CD14-positive monocyte (primary cell): ENCODE data around the gene KREMEN1. TPM values are rescaled to one million over a fixed set of nuclear protein-coding genes. Genes with fewer than 3 reads are reported as not detected.

ENCODE experiments used
- DNase-seq, 3 donors: peaks; one replicate each; pipeline ENCODE4 v3.0.0-alpha.2; 2011 to 2022
- H2AFZ ChIP-seq: 2 replicates; pipeline ENCODE4 v1.6.0; 2012; ENCODE audit warnings: mild to moderate bottlenecking, low read depth, low read length, inconsistent platforms; ENCODE audit not compliant: insufficient read depth, poor library complexity, severe bottlenecking
- H3K27ac ChIP-seq, 2 donors: 1 replicate in 1 of 2; 2 replicates in 1 of 2; pipeline ENCODE4 v1.5.1; 2012 to 2013; ENCODE audit warnings: low read length in 2 of 2, control low read depth in 1 of 2, inconsistent platforms in 1 of 2, low read depth in 1 of 2, mild to moderate bottlenecking in 1 of 2
- H3K27me3 ChIP-seq, 2 donors: one replicate each; pipeline versions ENCODE4 v1.6.0 to v1.6.1; 2011 to 2013; ENCODE audit warnings: low read length in 2 of 2; ENCODE audit not compliant: control insufficient read depth in 2 of 2, insufficient read depth in 2 of 2
- H3K36me3 ChIP-seq, 2 donors: replicated peaks in 1 of 2; 1 replicate in 1 of 2; 2 replicates in 1 of 2; pipeline versions ENCODE4 v1.5.1 to v1.6.1; 2012 to 2013; ENCODE audit warnings: low read length in 2 of 2, control low read depth in 1 of 2, inconsistent platforms in 1 of 2, mild to moderate bottlenecking in 1 of 2; ENCODE audit not compliant: insufficient read depth in 2 of 2, control insufficient read depth in 1 of 2
- H3K4me1 ChIP-seq, 2 donors: 1 replicate in 1 of 2; 2 replicates in 1 of 2; pipeline versions ENCODE4 v1.5.1 to v1.6.1; 2012 to 2013; ENCODE audit warnings: low read length in 2 of 2, control low read depth in 1 of 2, inconsistent platforms in 1 of 2, mild to moderate bottlenecking in 1 of 2, moderate library complexity in 1 of 2; ENCODE audit not compliant: insufficient read depth in 2 of 2, control insufficient read depth in 1 of 2
- H3K4me2 ChIP-seq: replicated peaks from 2 replicates; pipeline ENCODE3; 2012; ENCODE audit warnings: low read length, moderate library complexity, mild to moderate bottlenecking; ENCODE audit not compliant: poor library complexity, severe bottlenecking; ENCODE audit errors: extremely low read depth
- H3K4me3 ChIP-seq, 3 experiments: fragments of 200-600 bp in 1 of 3; sonication (generic) in 1 of 3; replicated peaks in 1 of 3; 1 replicate in 2 of 3; 2 replicates in 1 of 3; pipeline ENCODE4 v1.5.1; 2011 to 2013; ENCODE audit warnings: low read length in 3 of 3, mild to moderate bottlenecking in 3 of 3, control low read depth in 2 of 3, low read depth in 2 of 3, inconsistent platforms in 1 of 3, moderate library complexity in 1 of 3
- H3K79me2 ChIP-seq: 2 replicates; pipeline ENCODE4 v1.6.0; 2012; ENCODE audit warnings: mild to moderate bottlenecking, control low read depth, inconsistent platforms, low read length, moderate library complexity; ENCODE audit not compliant: insufficient read depth
- H3K9ac ChIP-seq: 2 replicates; pipeline ENCODE4 v1.6.0; 2017; ENCODE audit warnings: low read length, mild to moderate bottlenecking; ENCODE audit not compliant: insufficient read depth, poor library complexity, severe bottlenecking
- H3K9me3 ChIP-seq, 2 donors: replicated peaks in 1 of 2; 1 replicate in 1 of 2; 2 replicates in 1 of 2; pipeline versions ENCODE4 v1.5.1 to v1.6.1; 2012 to 2013; ENCODE audit warnings: low read length in 2 of 2, control low read depth in 1 of 2; ENCODE audit not compliant: control insufficient read depth in 1 of 2, insufficient read depth in 1 of 2
- H4K20me1 ChIP-seq: 2 replicates; pipeline ENCODE4 v1.6.0; 2012; ENCODE audit warnings: mild to moderate bottlenecking, low read length, control low read depth, moderate library complexity; ENCODE audit not compliant: insufficient read depth
- H3K27ac Mint-ChIP-seq, 7 donors: one replicate each; pipeline ENCODE4 v1.8.0; 2020; ENCODE audit warnings: mild to moderate bottlenecking in 7 of 7, mixed read lengths in 7 of 7, moderate library complexity in 6 of 7, inconsistent platforms in 2 of 7
- H3K27me3 Mint-ChIP-seq, 3 donors: one replicate each; pipeline ENCODE4 v1.8.0; 2021 to 2022; ENCODE audit warnings: low read depth in 3 of 3, mild to moderate bottlenecking in 3 of 3, mixed read lengths in 3 of 3, moderate library complexity in 3 of 3, inconsistent platforms in 1 of 3
- H3K36me3 Mint-ChIP-seq, 2 donors: one replicate each; pipeline ENCODE4 v1.8.0; 2020; ENCODE audit warnings: mixed read lengths in 2 of 2, inconsistent platforms in 1 of 2, mild to moderate bottlenecking in 1 of 2
- H3K4me1 Mint-ChIP-seq: one replicate; pipeline ENCODE4 v1.8.0; 2020; ENCODE audit warnings: mild to moderate bottlenecking, mixed read lengths
- H3K4me3 Mint-ChIP-seq, 2 donors: one replicate each; pipeline ENCODE4 v1.8.0; 2020; ENCODE audit warnings: mild to moderate bottlenecking in 2 of 2, mixed read lengths in 2 of 2, moderate library complexity in 1 of 2
- H3K9me3 Mint-ChIP-seq, 7 donors: one replicate each; pipeline ENCODE4 v1.8.0; 2020 to 2022; ENCODE audit warnings: mixed read lengths in 7 of 7, mild to moderate bottlenecking in 6 of 7, moderate library complexity in 6 of 7, inconsistent platforms in 2 of 7
- WGBS: methylation state at CpG from one replicate; pipeline ENCODE4 v1.1.5; 2013; ENCODE audit warnings: missing lambda C conversion rate; ENCODE audit not compliant: insufficient coverage; 5-methylcytosine and 5-hydroxymethylcytosine counted together
- intact Hi-C, 2 donors: fragments of 100-400 bp; cut with micrococcal nuclease; formaldehyde crosslinking; loops; one replicate each; pipeline versions ENCODE4 v1.15.0 to v1.15.1; 2023
- polyA plus RNA-seq, 3 donors: library from polyadenylated mRNA; depleted of rRNA in 1 of 3; unstranded in 2 of 3; stranded (reverse) in 1 of 3; fragments of 300-500 nt in 2 of 3; fragments of >200 nt in 1 of 3; fragmentation: Illumina TruSeq in 2 of 3; gene quantifications; 1 replicate in 2 of 3; 2 replicates in 1 of 3; pipeline ENCODE4 v1.2.3, GENCODE V29; 2012 to 2021
- TF ChIP-seq, protein P1 (sequence below): fragments of 200-600 bp; IDR thresholded peaks from one replicate; pipeline ENCODE4 v1.8.0; 2022; ENCODE audit warnings: antibody characterized with exemption, mild to moderate bottlenecking

Gene KREMEN1
- polyA plus RNA-seq, 3 donors = 0.47 to 1.6 (median 0.69) TPM

DNA sequence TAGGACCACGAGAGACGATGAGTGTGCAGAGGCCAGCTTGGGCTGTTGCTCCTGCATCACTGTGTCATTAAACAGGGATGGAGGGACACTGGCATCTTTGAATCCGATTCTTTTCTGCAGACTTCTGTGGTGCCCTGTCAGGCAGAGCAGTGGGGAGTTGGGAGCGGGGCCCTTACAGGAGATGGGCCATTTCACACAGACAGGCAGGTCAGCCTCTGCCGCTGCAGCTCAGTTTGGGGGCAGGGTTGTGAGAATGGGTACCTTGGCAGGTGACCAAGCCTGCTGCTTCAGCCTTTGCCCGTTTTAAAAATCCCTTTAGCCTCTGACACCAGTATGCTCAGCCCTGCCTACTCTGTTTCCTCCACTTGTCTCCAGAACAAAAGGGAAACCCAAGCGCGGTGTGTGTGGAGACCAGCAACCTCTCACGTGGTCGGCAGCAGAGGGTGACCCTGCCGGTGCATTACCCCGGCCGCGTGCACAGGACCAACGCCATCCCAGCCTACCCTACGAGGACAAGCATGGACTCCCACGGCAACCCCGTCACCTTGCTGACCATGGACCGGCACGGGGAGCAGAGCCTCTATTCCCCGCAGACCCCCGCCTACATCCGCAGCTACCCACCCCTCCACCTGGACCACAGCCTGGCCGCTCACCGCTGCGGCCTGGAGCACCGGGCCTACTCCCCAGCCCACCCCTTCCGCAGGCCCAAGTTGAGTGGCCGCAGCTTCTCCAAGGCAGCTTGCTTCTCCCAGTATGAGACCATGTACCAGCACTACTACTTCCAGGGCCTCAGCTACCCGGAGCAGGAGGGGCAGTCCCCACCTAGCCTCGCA, 23.8 kb upstream of the KREMEN1 start:
- Histone ChIP-seq H3K4me1 (no peaks in the 10 kb centered on the region), H3K79me2 (no peaks in the 10 kb centered on the region), H3K9me3 (no peaks in the 10 kb centered on the region), H2AFZ (no peak overlapping the region), H3K9ac (no peak overlapping the region), H3K4me2 (no peak overlapping the region), H3K27ac (no peak overlapping the region), H3K36me3 (no peaks in the 10 kb centered on the region), H3K4me3 (no peak overlapping the region), H3K27me3 (no peaks in the 10 kb centered on the region), H4K20me1 (no peaks in the 10 kb centered on the region)
- Mint-ChIP-seq H3K27me3 (peaks cover 0 to 2% (median 2%) of the 10 kb centered on the region in 3 donors), H3K27ac (no peak overlapping the region), H3K4me1 (no peaks in the 10 kb centered on the region), H3K9me3 (peaks cover 0 to 3% (median 0%) of the 10 kb centered on the region in 7 donors), H3K4me3 (no peak overlapping the region), H3K36me3 (peaks cover 2% of the 10 kb centered on the region in 2 donors)
- 95% methylated on average over 31 of the region's 31 CpGs for WGBS
- intact Hi-C loops = no loop called here
- DNase-seq = no peak
- TF ChIP-seq, protein P1, sequence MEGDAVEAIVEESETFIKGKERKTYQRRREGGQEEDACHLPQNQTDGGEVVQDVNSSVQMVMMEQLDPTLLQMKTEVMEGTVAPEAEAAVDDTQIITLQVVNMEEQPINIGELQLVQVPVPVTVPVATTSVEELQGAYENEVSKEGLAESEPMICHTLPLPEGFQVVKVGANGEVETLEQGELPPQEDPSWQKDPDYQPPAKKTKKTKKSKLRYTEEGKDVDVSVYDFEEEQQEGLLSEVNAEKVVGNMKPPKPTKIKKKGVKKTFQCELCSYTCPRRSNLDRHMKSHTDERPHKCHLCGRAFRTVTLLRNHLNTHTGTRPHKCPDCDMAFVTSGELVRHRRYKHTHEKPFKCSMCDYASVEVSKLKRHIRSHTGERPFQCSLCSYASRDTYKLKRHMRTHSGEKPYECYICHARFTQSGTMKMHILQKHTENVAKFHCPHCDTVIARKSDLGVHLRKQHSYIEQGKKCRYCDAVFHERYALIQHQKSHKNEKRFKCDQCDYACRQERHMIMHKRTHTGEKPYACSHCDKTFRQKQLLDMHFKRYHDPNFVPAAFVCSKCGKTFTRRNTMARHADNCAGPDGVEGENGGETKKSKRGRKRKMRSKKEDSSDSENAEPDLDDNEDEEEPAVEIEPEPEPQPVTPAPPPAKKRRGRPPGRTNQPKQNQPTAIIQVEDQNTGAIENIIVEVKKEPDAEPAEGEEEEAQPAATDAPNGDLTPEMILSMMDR = no peak

DNA sequence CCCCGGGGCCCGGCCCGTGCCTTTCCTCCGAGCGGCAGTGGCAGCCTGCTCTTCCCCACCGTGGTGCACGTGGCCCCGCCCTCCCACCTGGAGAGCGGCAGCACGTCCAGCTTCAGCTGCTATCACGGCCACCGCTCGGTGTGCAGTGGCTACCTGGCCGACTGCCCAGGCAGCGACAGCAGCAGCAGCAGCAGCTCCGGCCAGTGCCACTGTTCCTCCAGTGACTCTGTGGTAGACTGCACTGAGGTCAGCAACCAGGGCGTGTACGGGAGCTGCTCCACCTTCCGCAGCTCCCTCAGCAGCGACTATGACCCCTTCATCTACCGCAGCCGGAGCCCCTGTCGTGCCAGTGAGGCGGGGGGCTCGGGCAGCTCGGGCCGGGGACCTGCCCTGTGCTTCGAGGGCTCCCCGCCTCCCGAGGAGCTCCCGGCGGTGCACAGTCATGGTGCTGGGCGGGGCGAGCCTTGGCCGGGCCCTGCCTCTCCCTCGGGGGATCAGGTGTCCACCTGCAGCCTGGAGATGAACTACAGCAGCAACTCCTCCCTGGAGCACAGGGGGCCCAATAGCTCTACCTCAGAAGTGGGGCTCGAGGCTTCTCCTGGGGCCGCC, 23.1 kb upstream of the KREMEN1 start:
- Mint-ChIP-seq H3K4me1 (no peaks in the 10 kb centered on the region), H3K9me3 (peaks cover 0 to 3% (median 0%) of the 10 kb centered on the region in 7 donors), H3K27ac (no peak overlapping the region), H3K4me3 (no peak overlapping the region), H3K36me3 (peaks cover 2% of the 10 kb centered on the region in 2 donors), H3K27me3 (peaks cover 0 to 2% (median 2%) of the 10 kb centered on the region in 3 donors)
- H3K4me3 ChIP-seq = no peak overlapping the region
- no peaks in the 10 kb centered on the region for H3K36me3 ChIP-seq
- no peaks in the 10 kb centered on the region for H3K27me3 ChIP-seq
- H3K4me1 ChIP-seq = no peaks in the 10 kb centered on the region
- no peaks in the 10 kb centered on the region for H3K9me3 ChIP-seq
- H4K20me1 ChIP-seq = no peaks in the 10 kb centered on the region
- TF ChIP-seq, protein P1 = no peak
- no peak overlapping the region for H3K27ac ChIP-seq
- DNase-seq = no peak
- 98% methylated on average over 38 of the region's 38 CpGs for WGBS
- intact Hi-C loops = no loop called here
- H3K4me2 ChIP-seq = no peak overlapping the region
- H2AFZ ChIP-seq = no peak overlapping the region
- H3K79me2 ChIP-seq = no peaks in the 10 kb centered on the region
- H3K9ac ChIP-seq = no peak overlapping the region
